GM18858 (cell line): ENCODE data around the gene CEP131.
A peak's percentile ranks its signal among the peaks of the same experiment; 100 is the strongest.

Experiments used
- ATAC-seq: cut with Tn5 transposase; IDR thresholded peaks from one replicate; pipeline ENCODE4 v1.9.1; 2021; ENCODE audit not compliant: unreplicated experiment

The CEP131 gene

GRCh38 chr17:81239714-81240555 is 17.2 kb upstream of the CEP131 start:
- ATAC-seq: no peak

GRCh38 chr17:81238815-81239713 is 16.3 kb upstream of the CEP131 start, which contains the start of the genes NDUFAF8 and TEPSIN:
Gene NDUFAF8 (plus strand): TSS chr17:81239318. CDS start chr17:81239364, 46 bp downstream.
Gene TEPSIN (minus strand): TSS chr17:81239055. CDS start chr17:81239033, 22 bp downstream.
- peak; percentile 75 for ATAC-seq

- ATAC-seq: no peak
Measured at GRCh38 chr17:81238490-81238814, 15.7 kb upstream of the CEP131 start.

- no peak for ATAC-seq
Measured at GRCh38 chr17:81237591-81238489, 15.1 kb upstream of the CEP131 start.

GRCh38 chr17:81236784-81237183 is 14.0 kb upstream of the CEP131 start:
- ATAC-seq: no peak

GRCh38 chr17:81235822-81236740 is 13.3 kb upstream of the CEP131 start:
- no peak for ATAC-seq

- ATAC-seq: no peak
Measured at GRCh38 chr17:81234940-81235821, 12.4 kb upstream of the CEP131 start.

- ATAC-seq: no peak
Measured at GRCh38 chr17:81234506-81234855, 11.7 kb upstream of the CEP131 start.

- no peak for ATAC-seq
Measured at GRCh38 chr17:81233811-81234505, 11.2 kb upstream of the CEP131 start.

- ATAC-seq: no peak
Measured at GRCh38 chr17:81233316-81233715, 10.6 kb upstream of the CEP131 start.

GRCh38 chr17:81232616-81233241 is 10.0 kb upstream of the CEP131 start:
- no peak for ATAC-seq

GRCh38 chr17:81231766-81232581 is 9.2 kb upstream of the CEP131 start:
- ATAC-seq: no peak

GRCh38 chr17:81231121-81231645 is 8.4 kb upstream of the CEP131 start:
- no peak for ATAC-seq

- ATAC-seq: no peak
Measured at GRCh38 chr17:81230043-81230820, 7.5 kb upstream of the CEP131 start.

GRCh38 chr17:81229666-81229920 is 6.8 kb upstream of the CEP131 start:
- no peak for ATAC-seq
